OCI-LY7 (cell line): ENCODE data around the gene DPF3. TPM values are rescaled to one million over a fixed set of nuclear protein-coding genes. Genes with fewer than 3 reads are reported as not detected.

Experiments
- BruUV-seq: library from RNA; stranded (reverse); fragments of 400-500 nt; replicated peaks from 2 replicates; lab custom pipeline; 2021; lab: Mats Ljungman, UMichigan
- CTCF ChIA-PET: fragments of 300-600 bp; sonication (Branson Sonifier 250); formaldehyde crosslinking; loops from one replicate; lab custom pipeline; 2022; ENCODE audit warnings: antibody characterized with exemption; ENCODE audit not compliant: unreplicated experiment; lab: Charles Lee
- POLR2A ChIA-PET: fragments of 300-600 bp; sonication (Branson Sonifier 250); formaldehyde crosslinking; loops from one replicate; lab custom pipeline; 2022; ENCODE audit warnings: antibody characterized with exemption; lab: Charles Lee
- DNase-seq: peaks from one replicate; pipeline ENCODE4 v3.0.0-alpha.2; 2015; ENCODE audit warnings: low spot score
- H2AFZ ChIP-seq: fragments of 200-600 bp; sonication (generic), shearing (Covaris generic); 2 replicates; pipeline ENCODE4 v1.6.1; 2014; ENCODE audit warnings: mild to moderate bottlenecking, antibody characterized with exemption, low read length, moderate library complexity
- H3K27ac ChIP-seq: fragments of 200-600 bp; sonication (generic); 2 replicates; pipeline ENCODE4 v1.5.1; 2014; ENCODE audit warnings: mixed run types, low read depth, mild to moderate bottlenecking, moderate library complexity, low read length, inconsistent platforms; ENCODE audit not compliant: poor library complexity, severe bottlenecking
- H3K36me3 ChIP-seq: fragments of 200-600 bp; sonication (generic); 2 replicates; pipeline ENCODE4 v1.6.1; 2014; ENCODE audit warnings: mild to moderate bottlenecking, antibody characterized with exemption, low read length, moderate library complexity, mixed read lengths; ENCODE audit not compliant: insufficient read depth
- H3K4me1 ChIP-seq: fragments of 200-600 bp; sonication (generic); 2 replicates; pipeline ENCODE4 v1.5.1; 2014; ENCODE audit warnings: mild to moderate bottlenecking, low read length; ENCODE audit not compliant: insufficient read depth, poor library complexity, severe bottlenecking
- H3K4me2 ChIP-seq: fragments of 200-600 bp; sonication (generic); 2 replicates; pipeline ENCODE4 v1.6.1; 2014; ENCODE audit warnings: mild to moderate bottlenecking, low read length
- H3K4me3 ChIP-seq: fragments of 200-600 bp; sonication (generic); 2 replicates; pipeline ENCODE4 v1.5.1; 2014; ENCODE audit warnings: mild to moderate bottlenecking, low read depth, low read length; ENCODE audit not compliant: poor library complexity, severe bottlenecking
- H3K79me2 ChIP-seq: fragments of 200-600 bp; sonication (generic); 2 replicates; pipeline ENCODE4 v1.6.1; 2016; ENCODE audit warnings: low read depth, mild to moderate bottlenecking, low read length, moderate library complexity, mixed read lengths; ENCODE audit not compliant: insufficient read depth
- H3K9me2 ChIP-seq: fragments of 200-600 bp; sonication (generic); 2 replicates; pipeline ENCODE4 v1.6.1; 2016; ENCODE audit warnings: mild to moderate bottlenecking, low read length, mixed read lengths; ENCODE audit not compliant: insufficient read depth
- H3K9me3 ChIP-seq: fragments of 200-600 bp; sonication (generic); 2 replicates; pipeline ENCODE4 v1.6.1; 2014; ENCODE audit warnings: mild to moderate bottlenecking, mixed run types, low read length, mixed read lengths
- H4K20me1 ChIP-seq: fragments of 200-600 bp; sonication (generic); 2 replicates; pipeline ENCODE4 v1.6.1; 2014; ENCODE audit warnings: mild to moderate bottlenecking, antibody characterized with exemption, low read length, moderate library complexity, mixed read lengths; ENCODE audit not compliant: insufficient read depth
- CTCF ChIP-seq: fragments of 200-600 bp; sonication (generic); conservative IDR thresholded peaks from 2 replicates; pipeline ENCODE4 v1.5.1; 2014; ENCODE audit warnings: mild to moderate bottlenecking, antibody characterized with exemption, low read length, moderate library complexity, mixed read lengths
- EZH2phosphoT487 ChIP-seq: fragments of 200-600 bp; sonication (generic); IDR thresholded peaks from 2 replicates; pipeline ENCODE4 v1.6.1; 2018; ENCODE audit warnings: low read depth, borderline replicate concordance, mild to moderate bottlenecking, mixed run types, antibody characterized with exemption, low read length, moderate library complexity, mixed read lengths
- intact Hi-C: fragments of 100-400 bp; cut with micrococcal nuclease; formaldehyde crosslinking; loops from one replicate; pipeline ENCODE4 v1.10.0; 2022; ENCODE audit not compliant: unreplicated experiment
- total RNA-seq, 2 experiments: library from RNA; depleted of rRNA in 1 of 2; stranded (reverse); fragments of >200 nt in 1 of 2; shearing (Covaris generic) in 1 of 2; gene quantifications; 2 replicates each; pipeline ENCODE4 v1.2.3, GENCODE V29; 2014 to 2022

DPF3 gene
- total RNA-seq, 2 experiments from 2014 or later: 0.42 TPM; not detected in 1

GRCh38 chr14:72929316-72930080 lies 35.6 kb upstream of the DPF3 start:
- Histone ChIP-seq H3K9me2 (no peaks in the 10 kb centered on the region), H2AFZ (no peak overlapping the region), H3K27ac (no peak overlapping the region), H3K79me2 (peaks cover 71% of the 10 kb centered on the region), H3K4me3 (no peak overlapping the region), H4K20me1 (no peaks in the 10 kb centered on the region), H3K9me3 (no peaks in the 10 kb centered on the region), H3K4me1 (peaks cover 18% of the 10 kb centered on the region), H3K36me3 (peaks cover 29% of the 10 kb centered on the region), H3K4me2 (no peak overlapping the region)
- DNase-seq: no peak
- POLR2A ChIA-PET: interaction anchor here (0.6 kb wide), 1 partner anchor 57 kb away, joined by 3 read pairs; no protein-coding TSS in a partner anchor
- CTCF ChIA-PET: no interaction called here
- intact Hi-C loops: no loop called here
- TF ChIP-seq EZH2phosphoT487 (no peak), CTCF (no peak)
- BruUV-seq: no TSS peak

DNA sequence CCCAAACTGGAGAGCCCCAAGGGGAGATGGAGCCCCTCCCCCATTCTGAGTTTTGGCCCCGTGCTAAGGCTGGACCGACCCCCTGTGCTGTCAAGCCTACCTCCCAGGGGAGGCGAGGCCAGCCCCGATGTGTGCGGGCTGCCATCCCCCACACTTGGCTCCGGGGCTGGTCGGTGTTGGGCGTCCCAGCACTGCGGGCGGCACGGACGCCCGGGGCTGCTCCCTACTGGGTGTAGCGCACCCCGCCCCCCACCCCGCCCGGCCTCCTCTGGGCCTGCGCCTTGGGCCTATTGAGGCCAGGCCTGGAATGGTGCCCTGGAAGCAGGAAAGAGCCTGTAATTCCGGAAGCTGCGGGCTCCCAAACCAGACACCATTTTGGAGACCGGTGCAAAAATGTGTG lies 35.0 kb upstream of the DPF3 start:
- no peak overlapping the region for H2AFZ ChIP-seq
- H3K36me3 ChIP-seq: peaks cover 29% of the 10 kb centered on the region
- no peaks in the 10 kb centered on the region for H3K9me3 ChIP-seq
- peaks cover 68% of the 10 kb centered on the region for H3K79me2 ChIP-seq
- TF ChIP-seq CTCF (no peak), EZH2phosphoT487 (no peak)
- no peak overlapping the region for H3K4me2 ChIP-seq
- no peaks in the 10 kb centered on the region for H4K20me1 ChIP-seq
- DNase-seq: no peak
- intact Hi-C loops: no loop called here
- ChIA-PET CTCF (no interaction called here), POLR2A (no interaction called here)
- BruUV-seq: no TSS peak
- peaks cover 16% of the 10 kb centered on the region for H3K4me1 ChIP-seq
- H3K27ac ChIP-seq: no peak overlapping the region
- no peaks in the 10 kb centered on the region for H3K9me2 ChIP-seq
- H3K4me3 ChIP-seq: no peak overlapping the region
